ENCODE results near the gene RHBDD1. TPM values are rescaled to one million over a fixed set of nuclear protein-coding genes. Genes with fewer than 3 reads are reported as not detected.
A peak's percentile ranks its signal among the peaks of the same experiment; 100 is the strongest.

RHBDD1 gene
- total RNA-seq, 1 donor from 2014 or later = 32.7 TPM

DNA sequence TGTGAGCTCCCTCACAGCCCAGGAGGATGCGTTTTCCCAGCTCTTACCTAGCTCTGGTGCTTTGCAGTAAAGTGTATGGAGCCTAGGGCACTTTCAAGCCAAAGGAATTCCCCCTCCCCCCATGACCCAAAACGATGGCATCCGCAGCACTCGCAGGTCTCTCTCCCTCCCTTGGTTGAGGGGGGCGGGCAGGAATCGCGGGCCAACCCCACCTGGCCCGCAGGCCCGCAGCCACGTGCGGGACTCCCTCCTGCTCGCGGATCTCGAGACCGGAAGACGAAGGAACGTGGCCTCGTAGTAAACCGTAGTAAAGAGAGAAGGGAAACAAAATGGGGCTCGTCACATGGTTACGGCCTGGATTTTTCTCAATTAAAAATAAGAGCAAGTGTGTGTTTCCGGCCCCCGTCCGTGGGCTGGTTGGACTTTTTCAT, 44.8 kb upstream of the RHBDD1 start:
- DNase-seq (ENCODE audit: low spot score, unreplicated experiment) = no peak
- Mint-ChIP-seq H3K27me3 (no peaks in the 10 kb centered on the region), H3K4me1 (ENCODE audit: low read depth) (peaks cover 30% of the 10 kb centered on the region), H3K4me3 (ENCODE audit: low read depth) (peak overlapping the region; percentile 88), H3K9me3 (ENCODE audit: low read depth) (no peaks in the 10 kb centered on the region), H3K36me3 (ENCODE audit: insufficient read depth) (peaks cover 14% of the 10 kb centered on the region), H3K27ac (peak overlapping the region; percentile 97)
- TF ChIP-seq, protein P1, sequence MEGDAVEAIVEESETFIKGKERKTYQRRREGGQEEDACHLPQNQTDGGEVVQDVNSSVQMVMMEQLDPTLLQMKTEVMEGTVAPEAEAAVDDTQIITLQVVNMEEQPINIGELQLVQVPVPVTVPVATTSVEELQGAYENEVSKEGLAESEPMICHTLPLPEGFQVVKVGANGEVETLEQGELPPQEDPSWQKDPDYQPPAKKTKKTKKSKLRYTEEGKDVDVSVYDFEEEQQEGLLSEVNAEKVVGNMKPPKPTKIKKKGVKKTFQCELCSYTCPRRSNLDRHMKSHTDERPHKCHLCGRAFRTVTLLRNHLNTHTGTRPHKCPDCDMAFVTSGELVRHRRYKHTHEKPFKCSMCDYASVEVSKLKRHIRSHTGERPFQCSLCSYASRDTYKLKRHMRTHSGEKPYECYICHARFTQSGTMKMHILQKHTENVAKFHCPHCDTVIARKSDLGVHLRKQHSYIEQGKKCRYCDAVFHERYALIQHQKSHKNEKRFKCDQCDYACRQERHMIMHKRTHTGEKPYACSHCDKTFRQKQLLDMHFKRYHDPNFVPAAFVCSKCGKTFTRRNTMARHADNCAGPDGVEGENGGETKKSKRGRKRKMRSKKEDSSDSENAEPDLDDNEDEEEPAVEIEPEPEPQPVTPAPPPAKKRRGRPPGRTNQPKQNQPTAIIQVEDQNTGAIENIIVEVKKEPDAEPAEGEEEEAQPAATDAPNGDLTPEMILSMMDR (IDR thresholded peaks at IDR 0.05; ENCODE audit: unreplicated experiment) = no peak

- TF ChIP-seq, protein P1 (IDR thresholded peaks at IDR 0.05; ENCODE audit: unreplicated experiment) = peak; percentile 60
- DNase-seq (ENCODE audit: low spot score, unreplicated experiment) = peak; percentile 88
- Mint-ChIP-seq H3K27ac (peak overlapping the region; percentile 97), H3K9me3 (ENCODE audit: low read depth) (no peaks in the 10 kb centered on the region), H3K36me3 (ENCODE audit: insufficient read depth) (peaks cover 14% of the 10 kb centered on the region), H3K4me3 (ENCODE audit: low read depth) (peak overlapping the region; percentile 88), H3K4me1 (ENCODE audit: low read depth) (peaks cover 35% of the 10 kb centered on the region), H3K27me3 (no peaks in the 10 kb centered on the region)
Measured at GRCh38 chr2:226791487-226792081, 44.3 kb upstream of the RHBDD1 start.

DNA sequence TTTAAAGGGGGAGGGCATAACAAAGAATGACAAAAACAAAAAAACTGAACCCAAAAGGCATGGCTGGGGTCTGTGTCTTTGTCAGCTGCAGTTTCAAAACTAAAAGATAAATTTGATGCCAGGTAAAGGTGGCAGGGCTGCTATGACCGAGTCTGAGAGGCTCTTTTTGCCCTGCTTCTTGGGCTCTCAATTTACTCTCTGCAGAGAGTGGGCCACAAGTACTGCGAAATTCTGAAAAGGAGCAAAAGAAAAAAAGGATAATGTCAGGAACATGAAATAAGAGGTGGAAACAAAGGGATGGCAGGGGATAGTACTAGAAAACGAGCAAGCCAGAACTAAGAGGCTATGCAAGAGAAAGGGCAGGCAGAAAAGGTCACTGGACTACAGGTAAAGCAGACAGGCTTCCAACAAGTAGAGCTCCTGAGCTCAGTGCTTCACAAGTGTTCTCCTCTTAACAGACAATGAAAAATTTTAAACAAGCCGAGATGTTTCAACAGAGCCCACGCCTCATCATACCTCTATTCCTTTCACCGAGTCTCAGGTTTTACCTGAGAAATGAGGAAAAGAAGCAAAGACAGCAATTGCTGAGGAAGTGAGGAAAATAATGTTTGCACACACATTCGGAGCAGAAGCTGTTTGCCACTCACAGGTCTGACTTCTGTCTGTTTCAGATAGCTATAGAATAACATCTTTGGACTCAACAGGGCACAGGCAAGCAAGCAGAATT, 43.5 kb upstream of the RHBDD1 start:
- peaks cover 19% of the 10 kb centered on the region for H3K36me3 Mint-ChIP-seq (ENCODE audit: insufficient read depth)
- H3K27me3 Mint-ChIP-seq = no peaks in the 10 kb centered on the region
- H3K4me3 Mint-ChIP-seq (ENCODE audit: low read depth) = peak overlapping the region; percentile 58
- TF ChIP-seq, protein P1 (IDR thresholded peaks at IDR 0.05; ENCODE audit: unreplicated experiment) = no peak
- H3K27ac Mint-ChIP-seq = peak overlapping the region; percentile 83
- H3K4me1 Mint-ChIP-seq (ENCODE audit: low read depth) = peaks cover 35% of the 10 kb centered on the region
- no peak for DNase-seq (ENCODE audit: low spot score, unreplicated experiment)
- H3K9me3 Mint-ChIP-seq (ENCODE audit: low read depth) = no peaks in the 10 kb centered on the region

GRCh38 chr2:226793646-226794045, 42.2 kb upstream of the RHBDD1 start:
- Mint-ChIP-seq H3K9me3 (ENCODE audit: low read depth) (no peaks in the 10 kb centered on the region), H3K36me3 (ENCODE audit: insufficient read depth) (peaks cover 20% of the 10 kb centered on the region), H3K4me1 (ENCODE audit: low read depth) (peaks cover 35% of the 10 kb centered on the region), H3K27ac (no peak overlapping the region), H3K4me3 (ENCODE audit: low read depth) (peak overlapping the region; percentile 69), H3K27me3 (no peaks in the 10 kb centered on the region)
- TF ChIP-seq, protein P1 (IDR thresholded peaks at IDR 0.05; ENCODE audit: unreplicated experiment) = no peak
- DNase-seq (ENCODE audit: low spot score, unreplicated experiment) = no peak

DNA sequence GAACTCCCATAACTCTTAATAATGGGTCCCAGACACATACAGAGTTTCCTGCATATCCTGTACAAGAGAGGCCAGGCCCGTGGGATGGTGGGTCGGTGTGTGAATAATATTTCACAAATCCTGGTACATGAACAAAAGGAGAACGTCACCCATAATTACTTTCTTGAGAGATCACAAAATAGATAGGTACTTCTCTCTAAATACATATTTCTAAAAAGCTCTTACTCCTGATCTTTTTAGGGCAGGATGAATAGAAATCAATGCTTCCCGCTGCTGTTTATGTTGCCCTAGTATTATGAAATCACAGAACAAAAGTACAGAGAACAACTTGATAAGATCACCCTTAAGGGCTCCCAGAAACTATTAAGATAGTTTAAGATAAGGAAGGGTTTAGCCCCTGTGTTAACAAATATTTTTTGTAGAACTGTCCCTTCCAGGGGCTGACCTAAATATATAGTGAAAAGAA, 41.6 kb upstream of the RHBDD1 start:
- Mint-ChIP-seq H3K9me3 (ENCODE audit: low read depth) (no peaks in the 10 kb centered on the region), H3K4me3 (ENCODE audit: low read depth) (peak overlapping the region; percentile 69), H3K27me3 (no peaks in the 10 kb centered on the region), H3K36me3 (ENCODE audit: insufficient read depth) (peaks cover 20% of the 10 kb centered on the region), H3K4me1 (ENCODE audit: low read depth) (peaks cover 35% of the 10 kb centered on the region), H3K27ac (peak overlapping the region; percentile 66)
- TF ChIP-seq, protein P1 (IDR thresholded peaks at IDR 0.05; ENCODE audit: unreplicated experiment) = no peak
- no peak for DNase-seq (ENCODE audit: low spot score, unreplicated experiment)

All from progenitor cell of endocrine pancreas (in vitro differentiated cells).